Measurements from ENCODE around the gene SLCO6A1.

DNA sequence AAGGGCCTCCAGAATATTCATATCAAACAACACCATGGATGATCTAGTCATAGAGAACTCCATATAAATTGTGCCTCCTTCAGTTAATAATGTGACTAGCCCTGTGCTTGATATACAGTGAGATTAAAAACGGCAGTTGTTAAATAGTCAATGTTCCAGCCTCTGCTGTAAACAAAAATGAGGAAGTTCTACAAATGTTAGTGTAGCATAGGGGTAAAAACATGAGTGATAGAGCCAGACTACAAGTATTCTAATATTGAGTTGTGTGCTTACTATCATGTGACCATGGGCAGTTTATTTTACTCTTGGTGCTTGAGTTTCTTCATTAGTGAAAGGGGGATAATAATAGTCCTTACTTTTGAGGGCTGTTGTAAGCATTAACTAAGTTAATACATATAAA, 43.3 kb upstream of the SLCO6A1 start:
- TF ChIP-seq POLR2A (IDR thresholded peaks at IDR 0.05) (no peak), POLR2AphosphoS5 (IDR thresholded peaks at IDR 0.05) (no peak)
- TF ChIP-seq, protein P1, sequence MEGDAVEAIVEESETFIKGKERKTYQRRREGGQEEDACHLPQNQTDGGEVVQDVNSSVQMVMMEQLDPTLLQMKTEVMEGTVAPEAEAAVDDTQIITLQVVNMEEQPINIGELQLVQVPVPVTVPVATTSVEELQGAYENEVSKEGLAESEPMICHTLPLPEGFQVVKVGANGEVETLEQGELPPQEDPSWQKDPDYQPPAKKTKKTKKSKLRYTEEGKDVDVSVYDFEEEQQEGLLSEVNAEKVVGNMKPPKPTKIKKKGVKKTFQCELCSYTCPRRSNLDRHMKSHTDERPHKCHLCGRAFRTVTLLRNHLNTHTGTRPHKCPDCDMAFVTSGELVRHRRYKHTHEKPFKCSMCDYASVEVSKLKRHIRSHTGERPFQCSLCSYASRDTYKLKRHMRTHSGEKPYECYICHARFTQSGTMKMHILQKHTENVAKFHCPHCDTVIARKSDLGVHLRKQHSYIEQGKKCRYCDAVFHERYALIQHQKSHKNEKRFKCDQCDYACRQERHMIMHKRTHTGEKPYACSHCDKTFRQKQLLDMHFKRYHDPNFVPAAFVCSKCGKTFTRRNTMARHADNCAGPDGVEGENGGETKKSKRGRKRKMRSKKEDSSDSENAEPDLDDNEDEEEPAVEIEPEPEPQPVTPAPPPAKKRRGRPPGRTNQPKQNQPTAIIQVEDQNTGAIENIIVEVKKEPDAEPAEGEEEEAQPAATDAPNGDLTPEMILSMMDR (IDR thresholded peaks at IDR 0.05): no peak

Data from transverse colon (tissue), 4 donors.